Measurements from ENCODE around the gene ADAMTSL4.
"Not testable (repeated sequence)": the region's sequence is repeated elsewhere in the genome, so short reads cannot be mapped to it uniquely, and the experiment has no call there.

Gene ADAMTSL4

GRCh38 chr1:150598346-150598745, 49.1 kb downstream of the ADAMTSL4 start:
- DNase-seq, result not testable (repeated sequence)

- DNase-seq, result no peak
Measured at GRCh38 chr1:150601540-150601939, 52.3 kb downstream of the ADAMTSL4 start.

- not testable (repeated sequence) for DNase-seq
Measured at GRCh38 chr1:150602372-150602771, 53.2 kb downstream of the ADAMTSL4 start.

- DNase-seq, result peak; percentile 63
Measured at GRCh38 chr1:150603711-150604110, 54.5 kb downstream of the ADAMTSL4 start.

GRCh38 chr1:150604226-150604588, 55.0 kb downstream of the ADAMTSL4 start:
- DNase-seq, result no peak

GRCh38 chr1:150605451-150605731, 56.2 kb downstream of the ADAMTSL4 start:
- not testable (repeated sequence) for DNase-seq

GRCh38 chr1:150606463-150607142, 57.4 kb downstream of the ADAMTSL4 start:
- no peak for DNase-seq

GRCh38 chr1:150609732-150610131, 60.5 kb downstream of the ADAMTSL4 start:
- no peak for DNase-seq
